Fibroblast of mammary gland (primary cell): ENCODE measurements around the gene CCDC102B.

ENCODE experiments used
- DNase-seq: peaks from one replicate; pipeline ENCODE4 v3.0.0-alpha.2; 2010; ENCODE audit warnings: low read depth
- H3K4me3 ChIP-seq: 2 replicates; pipeline ENCODE4 v1.5.1; 2011; ENCODE audit warnings: low read depth, mild to moderate bottlenecking, low read length, moderate library complexity; ENCODE audit not compliant: control insufficient read depth
- TF ChIP-seq, protein P1 (sequence below): conservative IDR thresholded peaks from 2 replicates; pipeline ENCODE4 v1.5.1; 2011; ENCODE audit warnings: low read depth, low read length, inconsistent platforms; ENCODE audit not compliant: control insufficient read depth, insufficient read depth

CCDC102B gene

DNA sequence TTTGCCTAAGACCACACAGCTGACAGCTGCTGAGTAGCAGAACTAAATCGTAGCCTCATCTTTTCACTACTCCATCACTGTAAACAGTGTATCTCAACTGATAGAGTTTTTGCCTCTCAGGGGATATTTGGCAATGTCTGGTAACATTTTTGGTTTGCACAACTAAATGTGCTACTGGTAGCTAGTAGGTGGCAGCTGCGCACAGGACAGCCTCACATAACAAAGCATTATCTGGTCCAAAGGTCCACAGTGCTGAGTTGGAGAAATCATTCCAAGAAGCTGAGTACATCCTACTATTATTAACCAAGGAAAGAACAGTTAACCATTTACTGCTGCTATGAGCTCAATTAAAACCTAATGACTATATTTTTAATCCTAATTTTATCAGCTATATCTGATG, 6.1 kb upstream of the CCDC102B start:
- TF ChIP-seq, protein P1, sequence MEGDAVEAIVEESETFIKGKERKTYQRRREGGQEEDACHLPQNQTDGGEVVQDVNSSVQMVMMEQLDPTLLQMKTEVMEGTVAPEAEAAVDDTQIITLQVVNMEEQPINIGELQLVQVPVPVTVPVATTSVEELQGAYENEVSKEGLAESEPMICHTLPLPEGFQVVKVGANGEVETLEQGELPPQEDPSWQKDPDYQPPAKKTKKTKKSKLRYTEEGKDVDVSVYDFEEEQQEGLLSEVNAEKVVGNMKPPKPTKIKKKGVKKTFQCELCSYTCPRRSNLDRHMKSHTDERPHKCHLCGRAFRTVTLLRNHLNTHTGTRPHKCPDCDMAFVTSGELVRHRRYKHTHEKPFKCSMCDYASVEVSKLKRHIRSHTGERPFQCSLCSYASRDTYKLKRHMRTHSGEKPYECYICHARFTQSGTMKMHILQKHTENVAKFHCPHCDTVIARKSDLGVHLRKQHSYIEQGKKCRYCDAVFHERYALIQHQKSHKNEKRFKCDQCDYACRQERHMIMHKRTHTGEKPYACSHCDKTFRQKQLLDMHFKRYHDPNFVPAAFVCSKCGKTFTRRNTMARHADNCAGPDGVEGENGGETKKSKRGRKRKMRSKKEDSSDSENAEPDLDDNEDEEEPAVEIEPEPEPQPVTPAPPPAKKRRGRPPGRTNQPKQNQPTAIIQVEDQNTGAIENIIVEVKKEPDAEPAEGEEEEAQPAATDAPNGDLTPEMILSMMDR: no peak
- no peak overlapping the region for H3K4me3 ChIP-seq
- DNase-seq: peak; percentile 70

DNA sequence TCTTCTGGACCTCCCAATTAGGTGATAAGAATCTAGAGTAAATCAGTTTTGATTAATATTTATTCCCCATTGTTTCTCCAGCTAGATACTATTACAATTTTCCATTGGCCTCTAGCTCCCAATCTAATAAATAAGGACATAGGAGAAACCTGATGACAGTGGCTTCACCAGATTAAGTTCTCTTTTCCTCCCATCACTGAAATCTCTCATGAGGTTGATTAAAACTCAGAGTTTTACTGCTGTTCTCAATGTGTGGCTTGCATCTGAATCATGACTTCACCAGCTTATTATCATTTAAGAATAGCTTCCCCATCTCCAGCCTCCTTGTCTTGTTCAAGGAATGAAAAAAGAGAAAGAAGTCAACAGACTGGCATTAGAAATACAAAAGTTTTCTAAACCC, 3.9 kb upstream of the CCDC102B start:
- no peak overlapping the region for H3K4me3 ChIP-seq
- DNase-seq: no peak
- TF ChIP-seq, protein P1: no peak

DNA sequence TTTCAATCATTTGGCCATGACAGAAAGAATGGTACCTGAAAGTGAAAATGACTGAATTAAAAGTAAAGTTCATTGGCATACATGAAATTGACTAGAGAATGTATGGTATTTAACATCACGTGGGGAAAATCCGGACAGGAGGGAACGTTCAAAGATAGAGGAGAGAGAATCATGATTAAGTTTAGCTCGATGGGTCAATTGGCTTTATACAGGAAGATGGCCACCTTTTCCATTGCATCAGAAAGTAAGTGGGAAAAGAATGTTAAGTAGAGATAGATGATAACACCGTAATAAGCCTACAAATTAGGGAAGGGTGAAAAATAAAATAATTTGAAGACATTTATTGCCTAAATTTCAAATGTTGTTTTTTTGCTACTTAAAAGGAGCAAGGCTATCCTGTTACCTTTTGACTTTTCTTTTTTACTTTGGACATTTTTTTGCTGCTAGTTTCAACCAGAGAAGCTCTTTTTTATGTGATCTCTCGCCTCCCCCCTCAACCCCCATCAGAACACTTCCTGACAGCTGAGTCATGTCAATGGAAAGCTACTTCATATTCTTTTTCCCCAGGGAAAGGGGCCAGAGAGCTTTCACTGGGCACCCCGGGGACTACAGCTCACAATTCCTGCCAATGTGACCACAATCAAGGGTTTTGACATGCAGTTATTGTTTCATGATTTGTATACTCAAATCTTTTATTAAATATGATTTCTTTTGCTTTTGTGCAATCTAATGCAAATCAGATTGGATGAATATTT, 767 bp upstream of the CCDC102B start:
- DNase-seq: peak; percentile 86
- TF ChIP-seq, protein P1: no peak
- no peak overlapping the region for H3K4me3 ChIP-seq

DNA sequence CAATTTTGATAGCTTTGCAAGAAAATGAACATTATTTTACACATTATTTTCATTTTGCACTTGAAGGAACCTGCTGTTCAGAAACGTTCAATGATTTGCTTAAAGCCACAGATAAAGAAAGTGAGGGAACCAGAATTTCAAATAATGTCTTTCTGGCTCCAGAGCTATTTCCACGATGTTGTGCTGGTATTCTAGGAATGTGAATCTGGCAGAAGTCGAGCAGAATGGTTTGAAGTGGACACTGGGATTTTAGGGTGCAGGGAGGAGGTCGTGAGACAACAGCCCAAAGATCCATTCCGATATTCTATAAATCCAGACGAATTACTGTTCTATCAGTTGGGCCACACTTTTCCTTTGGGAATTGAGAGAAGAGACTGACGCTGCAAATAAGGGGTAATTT, 2.2 kb downstream of the CCDC102B start:
- no peak overlapping the region for H3K4me3 ChIP-seq
- DNase-seq: no peak

DNA sequence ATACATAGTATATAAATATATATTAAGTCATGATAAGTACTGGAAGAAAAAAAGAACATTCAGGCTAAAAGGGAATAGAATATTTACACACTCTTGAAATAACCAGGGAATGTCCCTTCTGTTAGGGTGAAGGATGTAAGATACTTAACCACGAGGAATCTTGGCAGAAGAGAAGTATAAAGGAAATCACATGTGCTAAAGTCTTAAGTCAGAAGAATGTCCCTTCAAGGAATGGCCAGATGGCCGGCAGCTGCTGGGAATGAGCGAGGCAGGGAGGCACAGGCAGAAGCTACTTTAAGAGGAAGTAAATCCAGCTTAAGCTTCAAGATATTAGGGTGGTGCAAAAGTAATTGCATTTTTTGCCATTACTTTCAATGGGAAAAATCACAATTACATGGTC, 5.5 kb downstream of the CCDC102B start:
- peak; percentile 92 for DNase-seq
- TF ChIP-seq, protein P1: no peak
- no peak overlapping the region for H3K4me3 ChIP-seq

More for the DNA sequence above, 2.2 kb downstream of the CCDC102B start:
- TF ChIP-seq, protein P1: no peak

DNA sequence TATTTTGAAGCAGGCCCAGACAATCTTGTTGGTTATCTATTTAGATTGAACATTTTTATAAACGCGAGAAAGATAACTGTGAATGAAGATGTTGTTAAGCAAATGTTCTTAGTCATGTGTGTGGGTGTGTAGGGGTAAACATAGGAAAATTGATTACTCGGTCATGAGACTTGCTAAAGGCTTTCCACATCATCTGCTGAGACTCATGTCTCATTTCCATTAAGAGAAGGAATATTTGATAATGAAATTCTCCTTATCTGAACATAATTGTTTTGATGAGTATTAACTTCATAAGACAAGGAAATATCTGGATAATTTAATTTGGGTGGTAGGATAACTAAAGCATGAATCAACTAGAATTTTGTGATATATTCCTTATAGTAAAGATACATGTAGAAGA, 19.7 kb downstream of the CCDC102B start:
- peak; percentile 74 for DNase-seq
- H3K4me3 ChIP-seq: no peak overlapping the region

More for the DNA sequence above, 19.7 kb downstream of the CCDC102B start:
- TF ChIP-seq, protein P1: no peak
